Activated T-helper 9 cell treated with anti-CD3 and anti-CD28 coated beads, Interleukin-2, amount 50 U/mL, for 16 hours (primary cell): ENCODE data around the gene SMG9.

Experiments used
- DNase-seq: peaks from one replicate; pipeline ENCODE4 v3.0.0-alpha.2; 2020; ENCODE audit warnings: low read depth

Gene SMG9

DNA sequence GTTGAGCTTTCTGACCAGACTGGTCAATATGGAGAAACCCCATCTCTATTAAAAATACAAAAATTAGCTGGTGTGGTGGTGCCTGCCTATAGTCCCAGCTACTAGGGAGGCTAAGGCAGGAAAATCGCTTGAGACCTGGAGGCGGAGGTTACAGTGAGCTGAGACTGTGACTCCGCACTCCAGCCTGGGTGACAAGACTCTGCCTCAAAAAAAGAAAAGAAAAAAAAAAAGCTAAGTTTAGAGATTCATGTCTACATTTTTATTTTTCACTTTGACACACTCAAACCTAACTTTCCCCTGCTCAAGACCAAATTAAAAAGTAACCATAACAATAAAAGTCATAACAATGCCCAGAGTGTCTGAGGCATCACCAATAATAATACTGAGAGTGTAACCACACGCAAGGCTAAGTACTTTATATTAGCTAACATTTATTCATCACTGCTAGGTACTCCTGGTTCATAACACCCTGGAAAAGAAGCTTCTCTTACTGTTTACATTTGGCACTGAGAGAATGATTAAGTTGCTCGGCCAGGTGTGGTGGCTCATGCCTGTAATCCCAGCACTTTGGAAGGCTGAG is 33.2 kb downstream of the SMG9 start:
- no peak for DNase-seq

DNA sequence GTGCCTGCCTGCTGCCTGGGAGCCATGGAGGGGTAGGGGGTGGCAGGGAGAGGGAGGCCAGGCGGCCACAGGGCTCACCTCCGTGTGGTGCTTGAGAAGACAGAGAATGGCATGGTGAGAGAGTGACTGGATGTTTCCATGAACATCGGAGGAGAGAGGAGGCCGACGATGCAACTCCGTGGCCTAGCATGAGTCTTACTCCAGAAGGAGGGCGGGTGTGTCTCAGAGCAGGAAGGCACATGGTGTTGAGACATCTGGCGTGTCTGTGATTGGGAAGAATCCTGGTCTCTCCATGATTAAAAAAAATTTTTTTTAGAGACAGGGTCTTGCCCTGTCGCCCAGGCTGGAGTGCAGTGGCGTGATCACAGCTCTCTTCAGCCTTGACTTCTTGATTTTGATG is 33.8 kb downstream of the SMG9 start:
- DNase-seq = no peak

DNA sequence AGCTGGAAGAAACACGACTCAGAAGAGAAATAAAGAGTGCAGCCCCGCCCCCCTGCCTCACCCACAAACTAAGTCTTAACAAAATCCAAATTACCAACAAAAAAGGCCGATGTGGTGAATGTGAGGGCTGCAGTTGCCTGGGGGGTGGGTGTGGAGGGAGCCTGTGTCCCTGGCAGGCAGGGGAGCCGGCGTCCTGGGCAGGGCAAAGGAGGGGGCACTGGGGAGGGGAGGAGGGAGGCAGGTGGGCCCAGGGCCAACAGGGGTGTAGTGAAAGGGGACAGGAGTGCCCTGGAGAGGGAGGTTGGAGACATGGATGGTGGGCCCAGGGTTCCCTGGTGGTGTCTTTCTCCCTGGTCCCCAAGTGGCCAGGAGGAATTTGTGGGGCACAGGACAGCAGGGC is 34.8 kb downstream of the SMG9 start:
- no peak for DNase-seq

DNA sequence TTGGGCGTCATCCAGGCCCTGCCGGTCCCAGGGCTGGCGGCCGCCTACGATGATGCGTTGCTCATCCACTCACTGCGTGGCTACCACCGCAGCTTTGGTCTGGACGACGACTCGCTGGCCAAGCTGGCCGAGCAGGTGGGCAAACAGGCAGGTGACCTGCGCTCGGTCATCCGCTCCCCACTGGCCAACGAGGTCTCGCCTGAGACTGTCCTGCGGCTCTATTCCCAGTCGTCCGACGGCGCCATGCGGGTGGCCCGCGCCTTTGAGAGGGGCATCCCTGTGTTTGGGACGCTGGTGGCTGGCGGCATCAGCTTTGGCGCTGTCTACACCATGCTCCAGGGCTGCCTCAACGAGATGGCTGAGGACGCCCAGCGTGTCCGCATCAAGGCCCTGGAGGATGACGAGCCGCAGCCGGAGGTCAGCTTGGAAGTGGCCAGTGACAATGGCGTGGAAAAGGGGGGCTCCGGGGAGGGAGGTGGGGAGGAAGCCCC is 35.3 kb downstream of the SMG9 start:
- no peak for DNase-seq

DNA sequence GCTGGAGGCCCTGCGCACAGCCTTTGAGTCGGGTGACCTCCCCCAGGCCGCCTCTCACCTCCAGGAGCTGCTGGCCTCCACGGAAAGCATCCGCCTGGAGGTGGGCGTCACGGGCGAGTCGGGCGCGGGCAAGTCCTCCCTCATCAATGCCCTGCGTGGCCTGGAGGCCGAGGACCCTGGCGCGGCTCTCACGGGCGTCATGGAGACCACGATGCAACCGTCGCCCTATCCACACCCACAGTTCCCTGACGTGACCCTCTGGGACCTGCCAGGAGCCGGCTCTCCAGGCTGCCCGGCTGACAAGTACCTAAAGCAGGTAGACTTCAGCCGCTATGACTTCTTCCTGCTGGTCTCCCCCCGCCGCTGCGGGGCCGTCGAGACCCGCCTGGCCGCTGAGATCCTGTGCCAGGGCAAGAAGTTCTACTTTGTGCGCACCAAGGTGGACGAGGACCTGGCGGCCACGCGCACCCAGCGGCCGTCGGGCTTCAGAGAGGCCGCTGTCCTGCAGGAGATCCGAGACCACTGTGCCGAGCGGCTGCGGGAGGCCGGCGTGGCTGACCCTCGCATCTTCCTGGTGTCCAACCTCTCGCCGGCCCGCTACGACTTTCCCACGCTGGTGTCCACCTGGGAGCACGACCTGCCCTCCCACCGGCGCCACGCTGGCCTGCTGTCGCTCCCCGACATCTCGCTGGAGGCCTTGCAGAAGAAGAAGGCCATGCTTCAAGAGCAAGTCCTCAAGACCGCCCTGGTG is 36.0 kb downstream of the SMG9 start:
- DNase-seq = no peak

DNA sequence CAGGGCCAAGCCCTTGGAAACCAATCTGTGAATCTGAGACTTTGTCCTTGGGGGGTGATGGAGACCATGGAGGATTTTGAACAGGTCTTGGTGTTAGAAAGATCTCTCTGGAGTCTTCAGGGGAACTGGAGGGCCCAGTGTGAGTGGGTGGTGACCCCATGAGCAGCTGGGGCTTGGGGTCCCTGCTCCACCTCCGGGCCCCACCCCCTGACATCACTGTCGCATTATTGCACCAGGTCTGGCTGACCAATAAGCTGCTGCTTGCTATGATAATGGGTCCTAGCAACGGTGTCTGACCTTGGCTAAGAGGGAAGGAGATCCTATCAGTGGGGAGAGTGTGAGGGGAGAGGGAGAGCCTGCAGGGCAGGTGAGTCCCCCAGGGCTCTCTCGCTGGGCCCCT is 39.0 kb downstream of the SMG9 start, which contains the start of gene IRGC:
TSS of gene IRGC (plus strand) at position 301 of the 400 bp plus-strand sequence. CDS start 2,483 bp downstream, outside the sequence.
- no peak for DNase-seq

DNA sequence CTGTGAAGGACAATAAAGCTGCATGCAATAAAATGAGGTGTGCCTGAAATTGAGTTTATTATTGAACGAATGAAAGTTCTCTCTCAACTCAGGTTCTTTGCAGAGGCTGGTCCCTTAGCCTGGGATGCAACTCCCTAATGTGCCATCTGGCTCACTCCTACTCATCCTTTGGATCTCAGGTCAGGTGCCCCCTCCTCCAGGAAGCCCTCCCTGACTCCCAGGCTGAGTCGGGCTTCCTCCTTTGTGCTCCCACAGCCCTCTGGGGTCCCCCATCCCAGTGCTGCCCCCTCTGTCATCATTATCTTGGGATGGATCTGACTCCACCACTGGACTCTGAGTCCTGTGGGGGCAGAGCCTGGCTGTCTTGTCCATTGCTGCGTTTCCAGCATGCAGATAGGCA is 41.6 kb downstream of the SMG9 start:
- no peak for DNase-seq

DNA sequence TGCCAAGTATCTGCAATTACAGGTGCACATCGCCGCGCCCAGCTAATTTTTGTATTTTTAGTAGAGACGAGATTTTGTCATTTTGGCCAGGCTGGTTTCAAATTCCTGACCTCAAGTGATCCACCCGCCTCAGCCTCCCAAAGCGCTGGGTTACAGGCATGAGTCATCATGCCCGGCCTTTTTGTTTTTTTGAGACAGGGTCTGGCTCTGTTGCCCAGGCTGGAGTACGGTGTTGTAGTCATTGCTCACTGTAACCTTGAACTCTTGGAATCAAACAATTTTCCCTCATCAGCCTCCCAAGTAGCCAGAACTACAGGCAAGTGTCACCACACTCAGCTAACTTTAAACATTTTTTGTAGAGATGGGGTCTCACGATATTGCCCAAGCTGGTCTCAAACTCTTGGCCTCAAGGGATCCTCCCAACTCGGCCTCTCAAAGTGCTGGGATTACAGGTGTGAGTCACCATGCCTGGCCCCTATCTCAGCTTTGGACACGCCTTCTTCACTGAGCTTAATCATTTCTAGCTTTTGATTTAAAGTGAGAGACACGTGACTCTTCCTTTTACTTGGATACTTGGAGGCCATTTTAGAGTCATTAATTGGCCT is 42.9 kb downstream of the SMG9 start:
- DNase-seq = no peak

DNA sequence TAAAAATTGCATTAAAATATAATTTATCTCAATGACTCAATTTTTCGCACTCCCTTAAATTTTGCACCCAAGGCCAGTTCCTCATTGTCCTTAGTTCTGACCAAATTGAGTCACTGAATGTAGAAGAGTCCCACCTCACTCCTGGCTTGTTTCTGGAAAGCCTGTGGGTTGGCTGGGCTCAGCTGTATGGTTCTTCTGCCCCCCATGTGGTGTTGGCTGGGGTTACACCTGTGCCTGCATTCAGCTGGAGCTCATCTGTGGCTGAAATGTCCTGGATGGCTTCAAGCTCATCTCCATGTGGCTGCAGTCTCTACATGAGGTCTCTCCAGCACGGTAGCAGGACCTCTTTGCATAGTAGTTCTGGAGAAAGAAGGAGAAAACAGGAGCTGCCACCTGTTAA is 46.0 kb downstream of the SMG9 start:
- DNase-seq = no peak

DNA sequence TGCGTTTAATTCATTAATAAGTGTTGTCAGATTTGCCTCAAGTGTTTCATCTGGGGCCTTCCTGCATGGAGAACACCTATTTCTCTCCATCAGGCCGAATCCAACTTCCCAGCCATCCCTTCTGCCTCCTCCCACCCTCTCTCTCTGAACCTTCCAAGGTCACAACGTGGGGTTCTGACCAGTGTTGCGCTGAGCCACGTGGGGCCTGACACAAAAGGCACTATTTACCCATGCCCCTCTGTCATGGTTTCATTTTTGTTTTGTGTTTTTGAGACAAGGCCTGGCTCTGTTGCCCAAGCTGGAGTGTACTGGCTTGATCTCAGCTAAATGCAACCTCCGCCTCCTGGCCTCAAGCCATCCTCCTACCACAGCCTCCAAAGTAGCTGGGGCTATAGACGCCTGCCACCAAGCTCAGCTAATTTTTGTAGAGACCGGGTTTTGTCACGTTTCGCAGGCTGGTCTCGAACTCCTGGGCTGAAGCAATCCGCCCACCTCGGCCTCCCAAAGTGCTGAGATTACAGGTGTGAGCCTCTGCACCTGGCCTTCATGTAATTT is 47.5 kb downstream of the SMG9 start:
- no peak for DNase-seq

DNA sequence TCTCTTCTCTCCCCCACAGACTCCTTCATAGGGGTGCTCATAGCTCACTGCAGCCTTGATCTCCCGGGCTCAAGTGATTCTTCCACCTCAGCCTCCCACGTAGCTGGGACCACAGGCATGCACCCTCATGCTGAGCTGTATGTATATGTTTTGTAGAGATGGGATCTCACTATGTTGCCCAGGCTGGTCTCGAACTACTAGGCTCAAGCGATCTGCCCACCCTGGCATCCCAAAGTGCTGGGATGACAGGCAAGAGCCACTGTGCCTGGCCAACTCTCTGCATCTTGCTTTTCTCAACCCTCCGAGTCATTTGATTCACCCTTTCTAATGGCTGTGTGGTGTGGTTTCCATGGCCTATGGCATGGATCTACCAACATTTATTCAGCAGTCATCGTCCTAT is 49.0 kb downstream of the SMG9 start:
- no peak for DNase-seq

DNA sequence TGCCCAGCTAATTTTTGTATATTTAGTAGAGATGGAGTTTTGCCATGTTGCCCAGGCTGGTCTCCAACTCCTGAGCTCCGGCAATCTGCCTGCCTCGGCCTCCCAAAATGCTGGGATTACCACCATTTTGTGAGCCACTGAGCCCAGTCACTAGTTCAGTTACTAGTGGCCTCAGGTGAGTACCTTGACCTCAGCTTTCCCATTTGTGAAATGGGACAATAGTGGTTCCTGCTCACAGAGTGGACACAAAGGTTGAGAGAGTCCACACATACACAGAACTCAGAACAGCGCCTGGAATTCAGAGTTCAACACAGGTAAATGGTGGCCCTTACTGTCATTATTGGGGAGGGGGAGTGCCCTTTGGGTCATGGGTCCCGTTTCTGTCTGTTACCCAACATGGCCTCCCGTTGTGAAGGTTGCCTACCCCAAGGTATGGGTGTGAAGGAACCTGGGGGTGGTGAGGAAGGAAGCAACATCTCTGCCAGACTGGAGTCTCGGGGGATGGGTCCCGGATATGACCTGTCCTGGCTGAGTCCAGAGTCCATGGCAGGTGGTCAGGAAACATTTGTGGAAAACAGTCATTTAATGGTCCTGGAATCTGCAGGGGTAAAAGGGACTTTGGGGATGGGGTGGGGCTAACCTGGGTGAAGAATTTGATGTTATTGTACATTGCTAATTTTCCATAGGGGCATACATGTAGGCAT is 50.6 kb downstream of the SMG9 start:
- no peak for DNase-seq

DNA sequence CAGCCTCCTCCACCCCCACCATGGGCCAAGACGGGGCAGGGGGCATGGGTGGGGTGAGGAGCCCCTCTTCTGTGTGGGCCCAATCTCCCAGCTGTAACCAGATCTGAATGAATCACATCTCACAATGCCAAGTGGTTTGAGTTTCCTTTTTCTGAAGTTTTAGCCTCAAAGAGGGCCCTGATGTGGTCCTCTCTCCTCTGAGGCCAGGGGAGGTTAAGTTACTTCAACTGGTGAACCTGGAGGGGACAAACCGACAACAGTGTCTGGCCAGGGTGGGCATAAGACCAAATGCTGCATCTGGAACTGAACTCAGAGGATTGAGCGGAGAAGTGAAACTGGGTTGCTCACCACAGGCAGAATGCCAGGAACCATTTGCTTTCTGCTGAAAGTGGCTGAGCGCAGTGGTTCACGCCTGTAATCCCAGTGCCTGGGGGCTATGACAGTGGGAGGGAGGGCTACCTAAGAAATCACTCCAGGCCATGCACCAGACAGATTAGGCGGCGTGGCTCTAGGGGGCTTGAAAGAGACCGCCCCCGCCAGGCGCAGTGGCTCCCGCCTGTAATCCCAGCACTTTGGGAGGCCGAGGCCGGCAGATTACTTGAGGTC is 54.3 kb downstream of the SMG9 start:
- DNase-seq = no peak

DNA sequence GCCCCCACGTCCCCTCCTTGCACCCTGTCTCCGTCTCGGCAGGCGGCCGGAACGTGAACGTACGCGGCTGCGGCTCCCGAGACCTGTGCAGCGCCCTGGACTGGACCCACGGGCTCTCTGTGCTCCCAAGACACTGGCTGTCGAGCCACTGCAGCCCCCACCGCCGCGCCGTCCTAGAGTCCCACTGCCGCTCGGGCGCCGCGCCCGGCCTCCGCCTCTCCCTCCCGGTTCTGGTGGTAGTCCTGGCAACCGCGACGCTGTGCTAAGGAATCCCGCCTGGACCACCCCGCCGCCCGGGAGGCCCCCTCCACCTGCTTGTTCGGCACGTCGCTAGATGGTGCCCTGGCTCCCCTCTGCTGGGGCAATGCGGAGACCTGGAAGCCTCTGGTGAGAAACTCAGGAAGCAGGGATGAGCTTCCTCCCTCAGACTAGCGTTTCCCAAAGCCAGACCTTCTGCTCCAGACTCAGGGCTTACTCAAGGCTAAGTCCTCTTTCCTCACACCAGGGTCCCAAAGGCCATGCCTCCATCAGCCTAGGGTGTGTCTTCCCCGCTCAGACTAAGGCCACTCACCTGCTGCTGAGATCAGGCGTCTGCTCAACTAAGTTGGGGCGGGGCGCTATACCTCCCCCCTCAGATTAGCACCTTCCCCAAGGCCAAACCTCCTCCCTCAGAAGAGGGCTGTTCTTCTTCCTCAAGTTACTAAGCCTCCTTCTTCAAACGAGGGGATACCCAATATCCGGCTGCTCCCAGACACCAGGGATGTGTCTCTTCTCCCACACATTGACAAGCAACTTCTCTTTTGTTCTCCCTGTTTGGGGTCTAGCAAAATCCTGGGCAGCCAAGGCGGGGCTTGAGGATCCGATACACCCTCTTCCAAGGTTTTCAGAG is 55.0 kb downstream of the SMG9 start:
- no peak for DNase-seq

DNA sequence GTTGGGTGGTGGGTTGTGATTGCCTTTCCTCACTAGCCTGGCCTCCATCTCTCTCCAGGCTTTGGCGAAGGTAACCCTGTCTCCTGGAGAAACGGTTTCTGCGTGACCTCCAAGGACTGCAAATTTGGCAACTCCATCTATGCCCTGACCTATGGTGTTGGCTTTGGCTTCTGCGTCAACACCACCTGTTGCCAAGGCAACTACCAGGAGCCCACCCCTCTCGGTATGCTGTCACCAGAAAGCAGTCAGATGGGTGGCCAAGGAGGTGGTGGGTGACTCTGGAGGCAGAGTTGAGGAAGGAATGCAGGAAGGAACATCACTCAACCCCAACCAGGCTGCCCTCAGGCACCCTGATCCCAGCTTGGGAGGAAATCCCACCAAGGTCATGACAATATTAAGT is 57.5 kb downstream of the SMG9 start:
- no peak for DNase-seq

DNA sequence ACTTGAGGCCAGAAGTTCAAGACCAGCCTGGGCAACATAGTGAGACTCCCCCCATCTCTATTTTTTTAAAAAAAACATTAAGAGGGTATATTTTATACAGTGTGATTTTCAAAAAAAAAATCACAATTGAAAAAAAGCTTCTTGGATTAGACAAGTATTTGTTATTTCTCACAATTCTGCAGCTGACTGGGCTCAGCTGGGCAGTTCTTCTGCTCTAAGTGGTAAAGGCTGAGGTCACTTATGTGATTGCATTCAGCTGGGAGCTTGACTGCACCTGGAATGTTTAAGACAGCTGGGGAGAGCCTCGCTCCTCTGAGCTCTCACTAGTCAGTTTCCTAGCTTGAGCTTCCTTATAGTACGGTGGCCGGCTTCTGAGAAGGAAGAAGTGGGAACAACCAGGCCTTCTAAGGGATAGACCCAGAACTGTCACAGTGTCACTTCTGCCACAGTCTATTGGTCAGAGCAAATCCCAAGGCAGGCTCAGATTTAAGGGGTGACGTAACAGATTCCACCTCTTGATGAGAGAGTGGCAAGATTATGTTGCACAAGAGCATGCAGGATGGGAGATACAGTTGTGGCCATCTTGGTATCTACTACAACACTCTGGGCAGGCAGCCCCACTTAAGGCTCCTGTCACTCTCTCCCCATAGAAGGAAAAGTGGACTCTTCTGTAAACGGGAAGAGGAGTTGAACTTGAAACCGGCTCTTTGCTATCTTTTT is 58.6 kb downstream of the SMG9 start:
- no peak for DNase-seq

DNA sequence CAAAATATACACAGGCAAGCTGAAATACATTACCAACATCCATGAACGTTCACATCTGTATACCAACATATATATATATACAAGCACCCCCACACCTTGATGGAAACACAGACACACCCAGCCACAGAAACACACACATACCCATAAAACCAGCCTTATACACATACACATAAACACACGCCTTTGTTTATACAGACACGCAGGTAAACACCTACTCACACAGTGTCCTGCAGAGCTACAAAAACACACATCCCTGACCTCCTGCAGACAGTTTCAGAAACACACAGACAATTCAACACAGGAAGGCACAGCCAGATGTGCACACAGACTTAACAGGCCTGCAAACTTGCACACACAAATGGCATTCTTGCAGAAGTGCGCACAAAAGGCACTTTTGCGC is 60.2 kb downstream of the SMG9 start:
- no peak for DNase-seq

DNA sequence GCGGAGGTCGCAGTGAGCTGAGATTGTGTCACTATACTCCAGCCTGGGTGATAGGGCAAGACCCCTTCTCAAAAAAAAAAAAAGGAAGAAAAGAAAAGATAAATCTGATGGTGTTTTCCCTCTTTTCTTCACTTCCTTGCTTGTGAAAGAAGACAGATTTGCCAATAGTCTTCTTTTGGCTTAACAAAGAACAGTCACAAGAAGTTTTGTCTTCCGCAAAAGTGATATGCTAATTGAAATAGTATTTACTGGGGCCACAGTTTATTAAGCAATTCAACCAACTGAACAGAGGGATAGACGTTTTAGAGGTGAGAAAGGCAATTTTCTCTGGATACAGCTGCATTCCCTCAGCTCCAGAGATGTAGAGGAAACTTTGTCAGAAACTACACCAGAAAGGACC is 61.9 kb downstream of the SMG9 start:
- no peak for DNase-seq

DNA sequence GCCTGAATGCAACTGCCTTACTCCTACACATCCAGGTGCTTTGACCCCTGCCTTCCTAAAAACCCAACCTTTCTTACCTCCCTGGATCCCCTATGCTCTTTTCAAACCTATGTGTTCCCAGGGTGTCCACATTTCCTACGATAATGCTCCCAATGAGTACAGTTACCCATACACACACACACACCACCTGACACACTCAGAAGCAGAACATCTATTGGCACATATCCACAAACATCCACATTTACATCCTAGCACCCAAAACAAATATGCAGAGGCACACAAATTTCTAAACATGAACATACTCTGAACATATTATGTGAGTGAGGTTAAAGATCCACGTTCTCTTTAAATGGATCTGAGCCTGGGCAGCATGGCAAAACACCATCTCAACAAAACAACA is 62.4 kb downstream of the SMG9 start:
- DNase-seq = no peak

DNA sequence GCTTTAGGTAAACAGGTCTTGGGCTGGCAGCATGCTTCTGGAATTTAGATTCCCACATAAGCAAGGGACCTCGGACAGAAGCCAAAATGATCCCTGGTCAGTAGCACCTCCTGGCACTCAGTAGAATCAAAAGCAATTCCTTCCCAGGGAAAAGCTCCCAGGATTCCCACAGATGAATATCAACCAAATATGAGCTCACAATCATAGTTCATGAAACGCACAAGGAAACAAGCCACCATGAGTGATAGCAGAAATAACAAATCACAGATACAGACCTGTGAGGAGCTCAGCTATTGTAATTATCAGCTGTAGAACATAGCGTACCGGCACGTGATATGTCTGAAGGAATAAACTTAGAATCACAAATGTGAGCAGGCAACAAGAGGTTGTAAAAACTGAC is 63.0 kb downstream of the SMG9 start:
- DNase-seq = no peak
